NT2/D1 (cell line): ENCODE data around the gene XCL1.
"Not testable (repeated sequence)": the region's sequence is repeated elsewhere in the genome, so short reads cannot be mapped to it uniquely, and the experiment has no call there.

Source experiments
- DNase-seq: peaks from one replicate; pipeline ENCODE4 v3.0.0-alpha.2; 2011; ENCODE audit warnings: low read depth, low spot score
- H3K27me3 ChIP-seq: 2 replicates; pipeline ENCODE4 v1.6.0; 2011; ENCODE audit warnings: mild to moderate bottlenecking; ENCODE audit not compliant: insufficient read length, insufficient read depth
- H3K36me3 ChIP-seq: 2 replicates; pipeline ENCODE4 v1.6.1; 2011; ENCODE audit warnings: mild to moderate bottlenecking, low read length, mixed read lengths; ENCODE audit not compliant: insufficient read depth, insufficient read length
- H3K4me1 ChIP-seq: 2 replicates; pipeline ENCODE4 v1.5.1; 2011; ENCODE audit not compliant: insufficient read depth, insufficient read length
- H3K4me3 ChIP-seq: 2 replicates; pipeline ENCODE4 v1.5.1; 2011; ENCODE audit warnings: low read depth; ENCODE audit not compliant: insufficient read length
- H3K9ac ChIP-seq: 2 replicates; pipeline ENCODE4 v1.6.0; 2011; ENCODE audit warnings: low read depth; ENCODE audit not compliant: insufficient read length
- H3K9me3 ChIP-seq: 2 replicates; pipeline ENCODE4 v1.5.1; 2011; ENCODE audit warnings: mild to moderate bottlenecking, low read length; ENCODE audit not compliant: insufficient read depth
- SUZ12 ChIP-seq: IDR thresholded peaks from 2 replicates; pipeline ENCODE4 v1.6.1; 2011; ENCODE audit not compliant: insufficient read length, insufficient read depth; ENCODE audit errors: extremely low read depth
- YY1 ChIP-seq: IDR thresholded peaks from 2 replicates; pipeline ENCODE4 v1.6.1; 2011; ENCODE audit not compliant: insufficient read length, insufficient read depth
- ZNF274 ChIP-seq: IDR thresholded peaks from 2 replicates; pipeline ENCODE4 v1.6.1; 2011; ENCODE audit warnings: mild to moderate bottlenecking, low read depth, low read length

The XCL1 gene

DNA sequence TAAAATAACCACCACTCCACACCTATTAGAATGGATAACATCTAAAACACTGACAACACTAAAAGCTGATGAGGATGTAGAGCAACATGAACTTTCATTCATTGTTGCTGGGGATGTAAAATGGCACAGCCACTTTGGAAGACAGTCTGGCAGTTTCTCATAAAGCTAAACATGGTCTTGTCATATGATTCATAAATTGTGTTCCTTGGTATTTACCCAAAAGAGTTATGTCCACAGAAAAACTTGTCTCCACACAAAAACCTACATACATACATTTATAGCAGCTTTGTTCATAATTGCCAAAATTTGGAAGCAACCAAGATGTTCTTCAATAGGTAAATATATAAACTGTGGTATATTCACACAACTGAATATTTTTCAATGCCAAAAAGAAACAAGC is 16.0 kb upstream of the XCL1 start:
- Histone ChIP-seq H3K9ac (no peak overlapping the region), H3K27me3 (no peaks in the 10 kb centered on the region), H3K36me3 (no peaks in the 10 kb centered on the region), H3K4me3 (no peak overlapping the region), H3K4me1 (no peaks in the 10 kb centered on the region), H3K9me3 (no peaks in the 10 kb centered on the region)
- no peak for DNase-seq
- TF ChIP-seq YY1 (no peak), ZNF274 (no peak)

DNA sequence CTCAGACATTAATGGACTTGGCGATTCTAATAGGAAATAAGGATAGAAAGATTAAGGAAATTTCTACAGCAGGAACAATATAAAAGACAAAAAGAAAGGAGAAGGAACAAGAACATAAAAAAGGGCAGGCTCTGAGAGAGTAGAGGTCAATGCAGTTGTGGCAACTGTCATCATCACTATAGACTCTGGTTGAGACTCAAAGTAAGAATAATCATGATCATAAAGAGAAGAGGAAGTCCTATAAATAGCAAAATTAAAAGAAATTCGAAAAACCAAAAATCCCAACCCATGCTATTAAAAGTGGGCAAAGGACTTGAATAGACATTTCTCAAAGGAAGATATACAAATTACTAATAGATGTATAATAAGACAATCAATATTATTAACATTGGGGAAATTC is 14.4 kb upstream of the XCL1 start:
- TF ChIP-seq SUZ12 (no peak), YY1 (no peak), ZNF274 (no peak)
- no peak for DNase-seq
- no peaks in the 10 kb centered on the region for H3K36me3 ChIP-seq
- H3K4me3 ChIP-seq = no peak overlapping the region
- H3K9me3 ChIP-seq = no peaks in the 10 kb centered on the region
- H3K27me3 ChIP-seq = no peaks in the 10 kb centered on the region
- H3K9ac ChIP-seq = no peak overlapping the region
- no peaks in the 10 kb centered on the region for H3K4me1 ChIP-seq

- Histone ChIP-seq H3K9ac (no peak overlapping the region), H3K4me1 (no peaks in the 10 kb centered on the region), H3K4me3 (no peak overlapping the region), H3K9me3 (no peaks in the 10 kb centered on the region), H3K36me3 (no peaks in the 10 kb centered on the region), H3K27me3 (no peaks in the 10 kb centered on the region)
- TF ChIP-seq SUZ12 (no peak), YY1 (no peak), ZNF274 (no peak)
- no peak for DNase-seq
These were observed 10.6 kb upstream of the XCL1 start for GRCh38 chr1:168565825-168566224.

GRCh38 chr1:168567007-168567406 is 9.4 kb upstream of the XCL1 start:
- no peaks in the 10 kb centered on the region for H3K4me1 ChIP-seq
- TF ChIP-seq ZNF274 (no peak), SUZ12 (no peak), YY1 (no peak)
- no peaks in the 10 kb centered on the region for H3K27me3 ChIP-seq
- DNase-seq = no peak
- no peak overlapping the region for H3K4me3 ChIP-seq
- H3K9ac ChIP-seq = no peak overlapping the region
- H3K36me3 ChIP-seq = no peaks in the 10 kb centered on the region
- H3K9me3 ChIP-seq = no peaks in the 10 kb centered on the region

GRCh38 chr1:168567568-168567967 is 8.8 kb upstream of the XCL1 start:
- Histone ChIP-seq H3K9ac (no peak overlapping the region), H3K4me1 (no peaks in the 10 kb centered on the region), H3K36me3 (no peaks in the 10 kb centered on the region), H3K27me3 (no peaks in the 10 kb centered on the region), H3K9me3 (no peaks in the 10 kb centered on the region), H3K4me3 (no peak overlapping the region)
- no peak for TF ChIP-seq ZNF274
- TF ChIP-seq YY1 = no peak
- no peak for TF ChIP-seq SUZ12
- DNase-seq = no peak

DNA sequence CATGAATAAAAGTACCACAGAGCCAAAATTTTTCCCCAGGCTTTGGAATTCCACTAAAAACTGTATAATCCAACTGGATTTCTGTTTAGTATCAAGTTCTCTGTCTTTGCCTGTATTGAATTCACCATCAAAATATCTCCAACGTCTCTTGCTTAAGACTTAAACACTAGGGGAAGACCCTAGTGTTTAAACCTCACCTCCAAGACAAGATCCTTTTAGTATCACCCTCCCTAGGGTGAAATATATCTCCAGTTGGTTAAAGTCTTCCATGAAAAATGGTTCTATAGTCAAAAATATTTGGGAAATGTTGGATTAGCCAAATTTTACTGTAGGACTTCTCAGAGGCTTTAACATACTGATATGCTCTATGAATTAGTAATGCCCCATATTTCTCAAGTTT is 8.1 kb upstream of the XCL1 start:
- no peaks in the 10 kb centered on the region for H3K4me1 ChIP-seq
- H3K4me3 ChIP-seq = no peak overlapping the region
- H3K9me3 ChIP-seq = no peaks in the 10 kb centered on the region
- no peaks in the 10 kb centered on the region for H3K36me3 ChIP-seq
- DNase-seq = no peak
- no peak overlapping the region for H3K9ac ChIP-seq
- TF ChIP-seq ZNF274 = no peak
- no peak for TF ChIP-seq YY1
- no peak for TF ChIP-seq SUZ12
- H3K27me3 ChIP-seq = no peaks in the 10 kb centered on the region

DNA sequence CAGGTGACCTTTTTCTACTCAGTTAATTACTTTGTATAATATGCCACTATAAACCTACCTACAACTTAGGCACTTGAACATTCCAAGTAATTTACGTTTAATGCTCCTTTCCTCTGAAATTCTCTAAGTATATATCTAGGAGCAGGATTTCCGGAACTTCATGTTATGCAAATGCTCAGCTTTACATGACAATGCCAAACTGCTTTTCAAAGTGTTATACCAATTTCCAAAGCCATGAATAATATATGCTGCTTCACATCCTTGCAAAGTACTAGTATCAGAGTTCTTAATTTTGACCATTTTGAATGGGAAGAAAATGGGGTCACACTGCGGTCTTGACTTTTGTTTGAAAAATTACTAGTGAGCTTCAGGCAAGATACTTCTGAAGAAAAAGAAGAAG is 5.8 kb upstream of the XCL1 start:
- Histone ChIP-seq H3K9me3 (no peaks in the 10 kb centered on the region), H3K4me1 (no peaks in the 10 kb centered on the region), H3K4me3 (no peak overlapping the region), H3K36me3 (no peaks in the 10 kb centered on the region), H3K9ac (no peak overlapping the region), H3K27me3 (no peaks in the 10 kb centered on the region)
- no peak for DNase-seq
- TF ChIP-seq YY1 (no peak), ZNF274 (no peak), SUZ12 (no peak)

DNA sequence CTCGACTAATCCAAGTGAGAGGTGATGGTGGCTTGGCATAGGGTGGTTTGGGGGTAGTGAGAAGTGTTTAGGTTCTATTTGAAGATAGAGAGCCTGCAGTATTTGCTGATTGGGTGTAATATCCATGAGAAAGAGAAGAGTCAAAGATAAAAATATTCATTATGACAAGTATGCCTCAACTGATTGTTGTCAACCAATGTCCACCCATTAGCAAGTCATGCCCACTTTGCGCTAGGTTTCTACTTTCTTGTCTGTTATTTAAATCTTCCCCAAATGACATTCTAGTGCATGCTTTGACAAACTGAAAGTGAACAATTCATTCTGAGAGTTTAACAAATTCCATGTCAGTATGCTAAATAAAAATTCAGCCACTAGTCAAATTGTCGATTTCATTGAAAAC is 3.8 kb upstream of the XCL1 start:
- TF ChIP-seq YY1 (no peak), ZNF274 (no peak), SUZ12 (no peak)
- Histone ChIP-seq H3K9ac (no peak overlapping the region), H3K27me3 (no peaks in the 10 kb centered on the region), H3K9me3 (no peaks in the 10 kb centered on the region), H3K36me3 (no peaks in the 10 kb centered on the region), H3K4me3 (no peak overlapping the region), H3K4me1 (no peaks in the 10 kb centered on the region)
- DNase-seq = no peak

DNA sequence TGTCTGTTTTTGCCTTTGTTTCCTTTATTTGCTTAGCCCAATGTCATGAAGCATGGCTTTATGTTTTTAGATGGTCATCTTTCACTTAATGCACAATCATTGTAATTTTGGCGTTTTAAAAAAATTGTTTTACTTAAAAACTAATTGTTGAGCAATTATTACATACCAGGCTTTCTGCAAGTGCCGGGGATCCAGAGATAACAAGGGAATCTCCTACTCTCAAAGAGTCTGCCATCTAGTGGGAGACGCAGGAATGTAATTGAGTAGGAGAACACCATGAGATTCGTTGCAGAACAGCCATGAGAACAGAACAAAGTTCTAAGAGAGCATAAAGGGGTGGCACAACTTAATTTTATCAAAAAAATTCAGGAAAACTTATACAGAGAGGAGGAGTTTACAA is 2.2 kb upstream of the XCL1 start:
- not testable (repeated sequence) for H3K9ac ChIP-seq, H3K9me3 ChIP-seq, H3K36me3 ChIP-seq, DNase-seq, H3K4me3 ChIP-seq, H3K4me1 ChIP-seq, H3K27me3 ChIP-seq

DNA sequence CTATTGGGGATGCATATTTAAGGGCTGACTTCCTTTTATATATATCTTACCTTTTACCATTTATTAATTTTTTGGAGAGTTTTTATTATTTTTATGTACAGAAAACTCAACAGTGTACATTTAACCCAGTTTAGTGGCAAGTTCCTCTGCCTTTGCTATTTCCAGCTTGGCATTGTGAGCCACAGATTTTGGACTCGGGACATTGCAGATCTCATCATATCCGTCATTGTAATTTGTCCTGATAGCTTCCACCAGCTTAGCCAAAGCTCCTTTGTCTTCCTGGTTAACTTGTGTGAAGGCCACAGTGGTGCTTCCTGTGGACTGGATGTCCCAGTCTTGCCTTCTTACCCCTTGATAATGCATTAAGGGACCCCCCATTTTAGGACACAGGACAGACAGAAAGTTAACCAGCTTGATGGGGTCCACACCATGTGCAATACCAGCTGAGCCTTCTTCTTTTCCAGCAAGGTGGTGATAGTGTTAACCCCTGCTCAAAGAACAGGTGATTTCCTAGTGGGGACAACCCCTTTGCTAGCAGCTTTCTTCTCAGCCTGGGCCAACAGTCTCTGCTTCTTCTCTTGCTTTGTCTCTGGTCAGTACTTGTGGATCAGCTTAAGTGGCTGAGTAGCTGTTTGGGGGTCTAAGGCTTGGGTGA is 2.3 kb downstream of the XCL1 start:
- not testable (repeated sequence) for H3K27me3 ChIP-seq, H3K9ac ChIP-seq, H3K4me3 ChIP-seq, DNase-seq, H3K4me1 ChIP-seq, H3K36me3 ChIP-seq, H3K9me3 ChIP-seq

DNA sequence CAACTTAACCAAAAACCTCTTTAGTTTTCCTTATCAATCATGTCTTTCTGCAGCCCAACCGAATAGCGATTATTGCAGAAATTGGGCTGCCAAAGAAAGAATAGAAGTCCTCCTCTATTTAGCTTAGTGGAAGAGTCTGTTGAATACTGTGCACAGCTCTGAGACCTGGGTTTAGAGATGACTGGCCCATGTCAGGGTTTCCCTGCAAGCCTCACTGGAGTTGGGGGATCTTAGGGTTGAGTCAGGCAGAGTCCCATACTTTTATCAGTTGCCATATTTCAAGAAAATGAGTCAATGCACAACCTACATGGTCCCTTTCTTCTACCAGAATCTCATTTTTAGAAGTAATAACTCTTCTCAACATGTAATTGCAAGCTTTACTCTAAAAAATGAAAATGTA is 3.9 kb downstream of the XCL1 start:
- H3K4me1 ChIP-seq, H3K9me3 ChIP-seq, H3K9ac ChIP-seq, H3K36me3 ChIP-seq, H3K27me3 ChIP-seq, H3K4me3 ChIP-seq, DNase-seq: not testable (repeated sequence)
